Ascending aorta (tissue), 2 donors: ENCODE measurements around the gene FER1L5. TPM values are rescaled to one million over a fixed set of nuclear protein-coding genes. Genes with fewer than 3 reads are reported as not detected.

Experiments used
- DNase-seq, 2 donors: peaks; one replicate each; pipeline ENCODE4 v3.0.0-alpha.2; 2019; ENCODE audit warnings: low spot score in 2 of 2
- H3K27ac ChIP-seq, 2 donors: fragments of 200-600 bp; sonication (generic); one replicate each; pipeline ENCODE4 v1.5.1; 2016 to 2017; ENCODE audit warnings: mild to moderate bottlenecking in 1 of 2
- H3K27me3 ChIP-seq: fragments of 200-600 bp; sonication (generic); one replicate; pipeline ENCODE4 v1.5.1; 2017
- H3K36me3 ChIP-seq, 2 donors: fragments of 200-600 bp; sonication (generic); one replicate each; pipeline ENCODE4 v1.5.1; 2016
- H3K4me1 ChIP-seq, 2 donors: fragments of 200-600 bp; sonication (generic); one replicate each; pipeline ENCODE4 v1.5.1; 2016 to 2017; ENCODE audit warnings: mild to moderate bottlenecking in 1 of 2
- H3K4me3 ChIP-seq, 2 donors: fragments of 200-600 bp; sonication (generic); one replicate each; pipeline ENCODE4 v1.5.1; 2016 to 2017; ENCODE audit warnings: mild to moderate bottlenecking in 1 of 2
- H3K9me3 ChIP-seq, 2 donors: fragments of 200-600 bp; sonication (generic); one replicate each; pipeline ENCODE4 v1.5.1; 2016
- CTCF ChIP-seq, 3 experiments: fragments of 200-600 bp in 2 of 3; fragments of 450-650 bp in 1 of 3; sonication (generic) in 2 of 3; IDR thresholded peaks; one replicate each; pipeline ENCODE4 v1.5.1; 2016 to 2019; ENCODE audit warnings: antibody characterized with exemption in 3 of 3, mild to moderate bottlenecking in 1 of 3, moderate library complexity in 1 of 3
- intact Hi-C: fragments of 100-400 bp; cut with DNase I; formaldehyde crosslinking; loops from one replicate; pipeline ENCODE4 v1.15.1; 2023
- total RNA-seq: library from RNA; depleted of rRNA; stranded (reverse); fragments of >200 nt; gene quantifications from one replicate; pipeline ENCODE4 v1.1.0, GENCODE V29; 2016

The FER1L5 gene
- total RNA-seq, 1 donor from 2014 or later, result not detected

- Histone ChIP-seq H3K9me3 (no peaks in the 10 kb centered on the region), H3K36me3 (peaks cover 39 to 46% of the 10 kb centered on the region in 2 donors), H3K4me1 (peaks cover 0 to 15% of the 10 kb centered on the region in 2 donors), H3K27me3 (no peaks in the 10 kb centered on the region), H3K27ac (peak overlapping the region in 1 of 2 donors; percentile 6), H3K4me3 (no peak overlapping the region)
- intact Hi-C loops, result loop anchor here (5.0 kb wide), 1 partner anchor 67 kb away; no protein-coding TSS in a partner anchor
- no peak for DNase-seq
- no peak for TF ChIP-seq CTCF (IDR thresholded peaks at IDR 0.05)
These were observed 92.5 kb downstream of the FER1L5 start for GRCh38 chr2:96734880-96735583.

GRCh38 chr2:96737251-96737650 lies 94.7 kb downstream of the FER1L5 start:
- no peaks in the 10 kb centered on the region for H3K27me3 ChIP-seq
- H3K27ac ChIP-seq, result no peak overlapping the region
- no peak overlapping the region for H3K4me3 ChIP-seq
- peaks cover 19 to 25% of the 10 kb centered on the region in 2 donors for H3K36me3 ChIP-seq
- H3K9me3 ChIP-seq, result no peaks in the 10 kb centered on the region
- no peak for TF ChIP-seq CTCF (IDR thresholded peaks at IDR 0.05)
- DNase-seq, result no peak
- intact Hi-C loops, result loop anchor here (5.0 kb wide), 1 partner anchor 65 kb away; no protein-coding TSS in a partner anchor
- peaks cover 0 to 19% of the 10 kb centered on the region in 2 donors for H3K4me1 ChIP-seq

- H3K4me3 ChIP-seq, result peak overlapping the region in 1 of 2 donors; percentile 92
- intact Hi-C loops, result loop anchor here (5.0 kb wide), 1 partner anchor 64 kb away; no protein-coding TSS in a partner anchor
- peaks cover 15 to 20% of the 10 kb centered on the region in 2 donors for H3K36me3 ChIP-seq
- no peak overlapping the region for H3K27ac ChIP-seq
- H3K27me3 ChIP-seq, result no peaks in the 10 kb centered on the region
- no peak for DNase-seq
- no peak for TF ChIP-seq CTCF (IDR thresholded peaks at IDR 0.05)
- H3K9me3 ChIP-seq, result no peaks in the 10 kb centered on the region
- H3K4me1 ChIP-seq, result peaks cover 0 to 19% of the 10 kb centered on the region in 2 donors
These were observed 95.3 kb downstream of the FER1L5 start for GRCh38 chr2:96737831-96738230.

GRCh38 chr2:96739076-96739632 lies 96.6 kb downstream of the FER1L5 start:
- H3K4me1 ChIP-seq, result peaks cover 0 to 19% of the 10 kb centered on the region in 2 donors
- no peaks in the 10 kb centered on the region for H3K9me3 ChIP-seq
- H3K27ac ChIP-seq, result peak overlapping the region; percentile 66 to 73
- peaks cover 2 to 6% of the 10 kb centered on the region in 2 donors for H3K36me3 ChIP-seq
- intact Hi-C loops, result loop anchor here (5.0 kb wide), 1 partner anchor 63 kb away; no protein-coding TSS in a partner anchor
- peak overlapping the region; percentile 80 to 92 for H3K4me3 ChIP-seq
- no peaks in the 10 kb centered on the region for H3K27me3 ChIP-seq
- no peak for DNase-seq
- no peak for TF ChIP-seq CTCF (IDR thresholded peaks at IDR 0.05)

- intact Hi-C loops, result loop anchor here (1.0 to 5.0 kb wide), 5 partner anchors 20 to 167 kb away; partner anchors contain the start of genes CNNM3, CNNM4 and KANSL3
- TF ChIP-seq CTCF (IDR thresholded peaks at IDR 0.05), result peak in 1 of 3 experiments; percentile 9
- Histone ChIP-seq H3K9me3 (no peaks in the 10 kb centered on the region), H3K36me3 (peaks cover 0 to 4% of the 10 kb centered on the region in 2 donors), H3K27me3 (no peaks in the 10 kb centered on the region), H3K27ac (peak within 1 kb of the TSS; percentile 66 to 73), H3K4me3 (peak within 1 kb of the TSS; percentile 80 to 92), H3K4me1 (peaks cover 0 to 19% of the 10 kb centered on the region in 2 donors)
- DNase-seq, result peak; percentile 97 to 99
These were observed 97.3 kb downstream of the FER1L5 start, which contains the start of gene LMAN2L for GRCh38 chr2:96739633-96740428. LMAN2L (minus strand) TSS chr2:96740064; CDS start chr2:96740040, 24 bp downstream.
